Erythroblast (primary cell): ENCODE data around the gene MAX.

ENCODE experiments used
- GATA1 ChIP-seq: IDR thresholded peaks from 2 replicates; pipeline ENCODE4 v1.6.1; 2011; ENCODE audit warnings: low read depth, mild to moderate bottlenecking, control low read depth, low read length, moderate library complexity
- POLR2A ChIP-seq: IDR thresholded peaks from 2 replicates; pipeline ENCODE4 v1.6.1; 2011; ENCODE audit warnings: mild to moderate bottlenecking, low read length

DNA sequence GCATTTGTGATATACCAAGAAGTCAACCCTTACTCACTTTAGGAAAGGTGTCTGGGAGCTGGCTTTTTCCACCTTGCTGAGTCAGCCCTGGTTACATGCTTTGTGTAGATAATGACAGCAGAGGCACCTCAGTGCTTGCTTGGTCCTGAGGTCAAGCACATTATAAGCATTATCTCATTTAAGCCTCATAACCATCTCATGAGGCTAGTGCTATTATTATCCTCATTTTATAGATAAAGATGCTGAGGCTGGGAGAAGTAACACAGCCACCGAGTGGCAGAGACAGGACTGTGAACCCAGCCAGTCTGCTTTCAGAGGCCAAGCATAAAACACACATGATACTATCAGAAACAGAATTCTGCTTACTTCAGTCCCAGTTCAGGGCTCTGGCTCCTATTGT, 29.4 kb downstream of the MAX start:
- no peak for TF ChIP-seq GATA1
- TF ChIP-seq POLR2A: no peak
